H54 (cell line): ENCODE results near the gene QRFPR.

Experiments used
- DNase-seq: peaks from one replicate; pipeline ENCODE4 v3.0.0; 2011; ENCODE audit warnings: low spot score, mixed read lengths; ENCODE audit not compliant: insufficient read length
- FAIRE-seq: peaks from 3 replicates; lab custom pipeline; 2011; peaks lifted over from hg19 to GRCh38; lab: Jason Lieb, UNC
- POLR2A ChIP-seq: IDR thresholded peaks from 2 replicates; pipeline ENCODE4 v1.6.1; 2011; ENCODE audit warnings: low read depth, mild to moderate bottlenecking, low read length

QRFPR gene

DNA sequence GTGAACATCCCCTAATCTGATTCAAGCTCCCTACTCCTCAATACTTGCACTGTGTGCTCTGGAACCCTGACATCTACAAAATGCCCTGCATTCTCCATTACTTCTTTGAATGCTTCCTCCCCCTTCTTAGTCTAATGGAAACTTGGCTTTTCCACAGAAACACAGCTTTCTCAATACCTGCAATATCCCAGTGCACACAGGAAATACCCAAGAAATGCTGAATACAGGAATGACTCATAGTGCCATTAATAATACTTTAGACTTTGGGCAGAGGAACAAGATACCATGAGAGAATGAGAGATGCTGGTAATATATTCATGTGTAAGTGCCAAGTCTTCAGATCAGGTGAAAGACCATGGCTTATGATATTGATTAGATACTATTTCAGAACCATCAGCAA lies 5.6 kb downstream of the QRFPR start:
- FAIRE-seq (no peak), DNase-seq (no peak)
- no peak for TF ChIP-seq POLR2A

DNA sequence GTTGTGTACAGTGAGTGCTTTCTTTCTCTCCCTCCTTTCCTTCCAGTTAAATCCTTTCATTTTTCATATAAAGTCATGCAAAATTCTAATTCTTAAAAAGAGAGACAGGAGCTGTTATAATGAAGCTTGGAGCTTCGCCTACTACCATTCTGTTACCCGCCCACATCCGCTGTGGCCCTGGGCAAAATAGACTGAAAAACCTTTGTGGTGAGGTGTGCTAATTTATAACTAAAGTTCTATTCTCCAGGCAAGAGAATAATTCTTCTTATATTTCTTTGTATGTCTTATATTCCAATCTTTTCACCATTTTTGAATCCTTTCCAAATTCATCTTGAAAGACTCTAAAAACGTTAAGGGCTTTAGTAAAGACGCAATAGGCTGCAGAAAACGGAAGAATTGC lies 7.0 kb downstream of the QRFPR start:
- no peak for TF ChIP-seq POLR2A
- DNase-seq (no peak), FAIRE-seq (no peak)

DNA sequence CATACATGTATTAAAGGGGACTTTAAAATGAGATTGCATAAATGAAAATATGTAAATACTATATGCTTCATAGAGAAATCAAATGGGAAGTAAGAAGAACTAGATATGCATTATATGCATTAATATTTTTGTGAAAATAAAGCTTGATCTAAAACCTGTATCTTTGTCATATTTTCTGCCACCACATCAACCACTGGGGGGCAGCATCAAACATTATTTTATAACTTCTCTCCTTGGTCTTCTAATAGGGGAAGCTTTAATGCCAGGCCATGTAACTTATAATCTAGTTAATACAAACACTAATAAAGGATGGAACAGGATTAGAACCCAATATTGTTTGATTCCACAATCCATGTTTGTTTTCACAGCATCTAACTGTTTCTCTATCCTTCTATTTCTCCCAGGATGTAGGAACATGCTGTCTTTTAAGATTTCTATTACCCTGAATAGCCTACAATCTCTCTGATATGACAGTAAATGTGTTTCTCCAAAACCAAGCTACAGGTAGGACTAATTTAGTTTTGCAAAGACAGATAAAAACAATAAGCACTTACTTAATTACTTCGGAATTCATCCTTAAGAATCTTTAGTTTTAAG lies 10.0 kb downstream of the QRFPR start:
- no peak for FAIRE-seq
- DNase-seq, result no peak
- no peak for TF ChIP-seq POLR2A

DNA sequence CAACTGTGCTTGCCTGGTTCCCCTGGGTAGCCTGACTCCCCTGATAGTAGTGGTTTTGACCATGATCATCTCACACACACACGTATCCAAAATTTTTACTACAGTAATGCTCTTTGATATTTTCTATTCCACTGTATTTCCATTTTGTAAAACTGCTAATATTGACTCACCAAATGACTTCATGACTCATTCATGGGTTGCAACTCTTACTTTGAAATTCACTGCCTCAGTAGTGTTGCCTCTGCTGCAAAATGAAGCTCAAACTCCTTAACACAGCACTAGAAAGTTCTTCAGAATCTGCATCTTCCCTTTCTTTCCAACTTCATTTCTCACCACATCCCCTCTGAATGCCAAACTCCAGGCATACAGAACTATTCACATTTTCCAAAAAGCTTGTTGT lies 20.3 kb downstream of the QRFPR start:
- TF ChIP-seq POLR2A, result no peak
- DNase-seq, result no peak
- no peak for FAIRE-seq

DNA sequence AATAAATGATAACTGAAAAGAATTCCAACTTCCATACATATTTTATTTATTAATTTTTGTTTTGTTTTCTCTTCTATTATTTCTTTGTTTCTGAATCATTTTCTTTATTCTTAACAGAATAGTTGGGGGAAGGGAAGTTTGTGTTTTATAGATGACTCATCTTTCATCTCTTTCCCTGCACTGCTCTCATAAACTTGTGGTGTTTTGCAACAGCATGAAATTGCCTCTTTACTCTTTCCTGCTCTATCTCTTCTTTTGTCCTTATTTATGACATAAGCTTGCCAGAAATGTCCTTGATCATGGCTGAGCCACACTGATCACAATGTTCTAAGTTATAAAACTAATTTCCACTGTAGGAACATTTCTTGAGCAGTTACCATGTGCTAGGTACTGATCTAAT lies 22.3 kb downstream of the QRFPR start:
- FAIRE-seq (no peak), DNase-seq (no peak)
- TF ChIP-seq POLR2A, result no peak

DNA sequence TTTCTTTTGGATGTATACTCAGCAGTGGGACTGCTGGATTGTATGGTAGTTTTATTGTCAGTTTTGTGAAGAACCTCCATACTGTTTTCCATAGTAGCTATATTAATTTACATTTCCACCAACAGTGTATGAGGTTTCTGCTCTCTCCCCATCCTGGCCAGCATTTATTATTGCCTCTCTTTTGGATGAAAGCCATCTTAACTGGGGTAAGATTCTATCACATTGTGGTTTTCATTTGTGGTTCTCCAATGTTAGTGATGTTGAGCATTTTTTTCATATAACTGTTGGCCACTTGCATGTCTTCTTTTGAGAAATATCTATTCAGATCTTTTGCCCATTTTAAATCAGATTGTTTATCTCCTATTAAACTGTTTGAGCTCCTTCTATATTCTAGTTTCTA lies 27.6 kb downstream of the QRFPR start:
- FAIRE-seq, result no peak
- TF ChIP-seq POLR2A, result no peak
- DNase-seq, result no peak

DNA sequence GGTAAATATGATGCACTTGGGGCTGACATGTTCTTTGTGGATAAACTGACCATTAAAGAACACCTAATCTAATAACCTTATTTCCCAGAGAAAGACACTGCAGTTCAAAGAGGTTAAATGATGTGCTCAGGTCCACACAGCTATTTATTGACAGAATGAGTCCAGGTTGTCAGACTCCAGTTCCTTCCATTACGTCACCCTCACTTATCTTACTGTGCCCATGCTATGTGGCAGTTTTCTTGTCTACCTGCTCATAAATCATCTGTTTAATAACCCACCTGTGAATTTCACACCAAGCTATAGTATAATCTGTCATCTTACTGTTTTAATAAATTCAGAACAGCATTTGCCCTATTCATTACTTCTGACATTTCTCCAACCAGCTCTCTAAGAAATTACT lies 36.7 kb downstream of the QRFPR start:
- no peak for TF ChIP-seq POLR2A
- DNase-seq (no peak), FAIRE-seq (no peak)

DNA sequence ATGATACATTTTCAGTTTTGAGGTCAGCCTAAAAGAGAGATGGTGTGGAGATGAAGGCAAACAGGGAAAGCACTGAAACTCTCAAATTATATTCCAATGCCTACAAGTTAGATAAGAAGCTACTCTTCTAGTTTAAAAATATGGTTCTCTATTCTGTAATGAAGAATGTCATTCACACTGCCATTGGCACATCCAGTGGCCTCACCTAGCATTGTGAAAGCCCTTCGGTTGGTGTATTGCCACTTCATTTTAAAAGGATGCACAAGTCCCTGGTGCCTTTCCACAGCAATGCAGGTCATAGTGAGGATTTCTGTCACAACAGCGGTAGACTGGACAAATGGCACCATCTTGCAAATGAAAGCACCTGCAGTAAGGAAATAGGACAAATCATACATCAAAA lies 40.6 kb downstream of the QRFPR start:
- no peak for TF ChIP-seq POLR2A
- no peak for FAIRE-seq
- no peak for DNase-seq

DNA sequence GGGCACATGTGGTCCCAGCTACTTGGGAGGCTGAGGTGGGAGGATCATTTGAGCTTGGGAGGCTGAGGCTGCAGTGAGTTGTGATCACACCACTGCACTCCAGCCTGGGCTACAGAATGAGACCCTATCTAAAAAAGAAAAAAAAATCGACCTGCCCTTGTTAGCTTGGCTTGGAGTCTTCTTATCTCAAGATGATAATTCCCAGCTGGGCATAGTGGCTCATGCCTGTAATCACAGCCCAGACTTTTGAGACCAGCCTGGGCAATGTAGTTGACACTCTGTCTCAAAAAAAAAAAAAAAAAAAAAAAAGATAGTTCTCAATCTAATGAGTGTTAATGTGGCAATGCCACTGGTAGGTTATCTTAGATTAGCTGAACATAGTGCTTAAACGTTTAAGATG lies 41.0 kb downstream of the QRFPR start:
- FAIRE-seq (no peak), DNase-seq (no peak)
- TF ChIP-seq POLR2A, result no peak

DNA sequence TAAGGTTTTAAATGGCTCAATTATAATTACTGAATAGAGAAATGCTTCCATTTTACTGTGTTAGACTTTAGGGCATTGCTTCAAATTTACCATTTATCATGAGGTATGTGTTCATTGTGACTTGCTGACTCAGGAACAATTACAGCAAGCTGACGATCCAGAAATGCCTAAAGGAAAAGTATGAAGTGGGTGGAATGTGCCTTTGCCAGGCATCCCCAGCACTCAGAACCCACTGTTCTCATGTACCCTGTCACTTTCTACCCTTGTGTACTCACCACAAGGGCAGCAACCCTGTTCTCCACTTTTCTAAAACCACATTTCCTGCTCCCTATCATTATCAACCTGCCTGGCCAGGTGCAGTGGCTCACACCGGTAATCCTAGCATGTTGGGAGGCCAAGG lies 41.5 kb downstream of the QRFPR start:
- FAIRE-seq, result no peak
- no peak for DNase-seq
- TF ChIP-seq POLR2A, result no peak

DNA sequence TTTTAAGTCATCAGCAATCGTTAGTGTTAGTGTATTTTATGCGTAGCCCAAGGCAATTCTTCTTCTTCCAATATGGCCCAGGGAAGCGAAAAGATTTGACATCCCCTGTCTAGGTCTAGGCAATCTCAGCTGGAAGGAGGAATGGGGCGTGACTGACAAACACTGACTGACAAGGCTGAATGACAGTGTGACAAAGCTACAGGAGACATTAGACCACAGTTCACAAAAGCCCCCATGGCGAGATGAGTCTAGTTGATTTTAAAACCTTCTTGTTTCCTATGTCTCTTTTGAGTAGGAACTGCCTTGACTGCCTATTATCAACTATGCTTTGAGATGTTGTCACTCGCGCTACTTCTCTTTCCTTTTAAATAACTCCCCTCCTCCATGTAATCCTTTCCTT lies 42.3 kb downstream of the QRFPR start:
- TF ChIP-seq POLR2A, result no peak
- DNase-seq (no peak), FAIRE-seq (no peak)

DNA sequence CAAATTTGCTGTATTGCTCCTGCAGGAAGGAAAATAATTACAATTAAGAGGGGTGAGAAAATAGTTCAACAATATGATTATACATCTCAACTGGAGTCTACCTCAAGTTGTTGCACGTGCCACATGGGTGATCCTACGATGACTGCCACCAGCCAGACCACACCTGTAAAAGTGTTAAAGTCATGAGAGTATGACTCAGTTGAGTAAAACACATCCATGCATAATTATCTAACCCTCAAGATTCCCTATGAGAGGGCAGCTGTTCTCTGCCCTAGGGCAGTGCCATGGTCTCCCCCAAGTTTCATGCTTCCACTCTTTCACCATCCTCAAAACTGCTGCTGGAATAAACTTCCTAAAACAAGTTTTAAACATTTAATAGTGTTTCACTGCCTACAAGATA lies 44.1 kb downstream of the QRFPR start:
- DNase-seq (no peak), FAIRE-seq (no peak)
- no peak for TF ChIP-seq POLR2A

DNA sequence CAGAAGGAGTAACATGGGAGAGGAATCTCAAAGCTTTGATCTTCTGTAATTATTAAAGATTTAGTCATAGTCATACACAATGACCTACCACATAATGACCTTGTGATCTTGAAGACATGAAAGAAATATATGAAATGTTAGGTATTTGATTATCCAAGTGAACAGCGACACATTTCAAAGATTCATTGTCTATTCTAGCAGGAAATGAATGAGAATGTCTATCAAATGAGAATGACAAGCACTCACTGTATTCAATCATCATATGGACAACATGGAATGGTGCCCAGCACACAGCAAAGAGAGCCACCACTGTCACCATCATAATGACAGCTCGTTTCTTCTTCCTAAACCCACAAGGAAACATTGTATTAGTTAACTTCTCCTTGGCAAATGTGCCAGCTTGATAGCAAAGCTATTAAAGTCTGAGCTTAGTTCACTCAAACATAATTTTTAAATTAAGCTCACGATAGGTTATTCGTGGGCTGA lies 50.6 kb downstream of the QRFPR start:
- TF ChIP-seq POLR2A, result no peak
- no peak for DNase-seq
- FAIRE-seq, result no peak

DNA sequence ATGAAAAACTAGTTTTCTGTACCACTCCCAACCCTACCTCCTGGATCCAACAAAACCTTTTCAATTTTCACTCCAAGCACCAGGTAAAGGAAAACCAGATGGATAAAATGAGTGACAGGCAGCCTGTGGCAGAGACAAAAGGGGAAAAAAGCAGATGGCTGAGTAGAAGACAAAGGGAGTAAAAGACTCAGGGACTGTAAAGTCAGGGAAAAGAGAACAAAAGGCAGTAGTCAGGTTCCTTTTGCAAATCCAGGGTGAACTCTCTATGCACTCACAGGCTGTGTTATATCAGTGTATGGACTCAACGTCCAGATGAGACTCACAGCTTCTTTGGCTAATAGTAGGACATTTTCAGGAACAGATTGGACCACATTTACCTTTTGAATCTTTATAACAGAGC lies 54.2 kb downstream of the QRFPR start:
- FAIRE-seq (no peak), DNase-seq (no peak)
- TF ChIP-seq POLR2A, result no peak

DNA sequence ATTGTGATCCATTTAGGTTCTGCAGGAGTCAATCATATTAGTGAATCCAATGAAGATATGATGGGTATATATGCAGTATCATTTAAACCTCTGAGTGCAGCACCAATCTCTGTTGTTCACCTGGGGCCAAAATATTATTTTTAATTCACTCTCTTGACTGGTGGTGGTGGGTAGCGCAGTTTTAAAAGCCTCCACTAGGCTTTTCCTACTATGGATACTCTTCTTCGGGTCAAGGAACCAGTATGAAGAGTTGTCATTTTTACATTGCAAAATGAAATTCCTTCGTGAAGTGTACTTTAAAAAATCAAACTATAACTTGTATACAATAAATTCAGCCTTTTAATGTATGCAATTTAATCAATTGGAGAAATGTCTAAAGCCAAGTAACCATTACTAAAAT lies 56.5 kb downstream of the QRFPR start:
- TF ChIP-seq POLR2A, result no peak
- no peak for FAIRE-seq
- DNase-seq, result no peak

DNA sequence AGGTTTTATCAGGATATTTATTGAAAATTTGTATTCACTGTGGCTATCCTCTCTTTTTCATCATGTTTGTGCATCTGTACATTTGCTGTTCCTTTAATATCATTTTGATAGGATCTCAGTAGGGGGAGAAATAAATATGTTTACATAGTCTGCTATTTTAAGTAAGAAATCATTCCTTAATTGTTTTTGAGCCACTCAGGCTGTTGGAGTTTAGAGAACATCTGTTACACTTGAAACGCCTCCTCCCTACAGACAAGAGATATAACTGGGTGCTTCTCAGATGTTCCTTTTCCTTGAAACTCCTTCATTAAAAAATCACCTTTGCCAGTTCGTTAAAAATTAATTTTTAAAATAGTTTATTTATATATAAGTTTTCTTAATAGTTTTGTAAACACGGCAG lies 59.4 kb downstream of the QRFPR start:
- FAIRE-seq (no peak), DNase-seq (no peak)
- TF ChIP-seq POLR2A, result no peak
